Tibial artery (tissue), 4 donors: Measurements from ENCODE around the gene CDK13.

Experiments used
- DNase-seq, 2 donors: peaks; one replicate each; pipeline ENCODE4 v3.0.0-alpha.2; 2019
- H3K27ac ChIP-seq, 2 donors: fragments of 200-600 bp; sonication (generic) in 1 of 2; 1 replicate in 1 of 2; 2 replicates in 1 of 2; pipeline ENCODE4 v1.5.1; 2018 to 2019; ENCODE audit warnings: mild to moderate bottlenecking in 1 of 2
- H3K27me3 ChIP-seq, 2 donors: fragments of 200-600 bp; sonication (generic) in 1 of 2; one replicate each; pipeline versions ENCODE4 v1.5.1 to v1.6.0; 2016 to 2019
- H3K36me3 ChIP-seq, 3 donors: fragments of 200-600 bp; sonication (generic) in 2 of 3; one replicate each; pipeline ENCODE4 v1.5.1; 2016 to 2019; ENCODE audit warnings: mild to moderate bottlenecking in 2 of 3
- H3K4me1 ChIP-seq, 4 donors: fragments of 200-600 bp; sonication (generic) in 2 of 4; 1 replicate in 3 of 4; 2 replicates in 1 of 4; pipeline ENCODE4 v1.5.1; 2016 to 2019
- H3K4me3 ChIP-seq, 2 donors: fragments of 200-600 bp; sonication (generic) in 1 of 2; 1 replicate in 1 of 2; 2 replicates in 1 of 2; pipeline ENCODE4 v1.5.1; 2018 to 2019; ENCODE audit warnings: mild to moderate bottlenecking in 2 of 2
- H3K9me3 ChIP-seq, 3 donors: fragments of 200-600 bp; sonication (generic) in 1 of 3; one replicate each; pipeline ENCODE4 v1.5.1; 2016 to 2019
- CTCF ChIP-seq, 2 experiments: fragments of 200-600 bp in 1 of 2; fragments of 450-650 bp in 1 of 2; IDR thresholded peaks; one replicate each; pipeline ENCODE4 v1.5.1; 2017 to 2019; ENCODE audit warnings: antibody characterized with exemption in 2 of 2, mild to moderate bottlenecking in 1 of 2, moderate library complexity in 1 of 2
- intact Hi-C: fragments of 100-400 bp; cut with DNase I; formaldehyde crosslinking; loops from one replicate; pipeline ENCODE4 v1.15.0; 2023; ENCODE audit warnings: low total_unique reads

CDK13 gene

DNA sequence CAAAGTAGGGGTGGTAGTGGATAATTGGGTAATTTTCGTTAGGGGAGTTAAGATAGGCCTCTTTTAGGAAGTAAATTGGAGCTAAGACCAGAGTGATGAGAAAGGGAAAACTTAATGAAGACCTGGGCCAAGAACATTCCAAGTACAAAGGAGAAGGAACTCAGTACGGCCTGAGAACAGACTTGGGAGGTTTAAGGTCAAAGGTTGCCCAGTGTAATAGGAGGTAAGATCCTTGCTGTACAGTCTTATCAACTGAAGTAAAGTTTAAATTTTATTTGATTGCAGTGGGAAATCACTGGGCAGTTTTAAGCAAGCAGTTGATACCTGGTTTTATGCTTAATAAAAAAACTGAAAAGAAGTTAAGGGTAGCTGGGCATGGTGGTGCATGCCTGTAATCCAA lies 108.0 kb downstream of the CDK13 start:
- H3K27me3 ChIP-seq = no peaks in the 10 kb centered on the region
- H3K4me1 ChIP-seq = peaks cover 0 to 23% (median 5%) of the 10 kb centered on the region in 4 donors
- TF ChIP-seq CTCF (IDR thresholded peaks at IDR 0.05) = no peak
- DNase-seq = no peak
- H3K36me3 ChIP-seq = peaks cover 3 to 5% (median 5%) of the 10 kb centered on the region in 3 donors
- H3K4me3 ChIP-seq = no peak overlapping the region
- H3K9me3 ChIP-seq = no peaks in the 10 kb centered on the region
- intact Hi-C loops = loop anchor here (5.0 kb wide), 1 partner anchor 161 kb away; no protein-coding TSS in a partner anchor
- H3K27ac ChIP-seq = no peak overlapping the region

- H3K27ac ChIP-seq = no peak overlapping the region
- intact Hi-C loops = loop anchor here (5.0 kb wide), 1 partner anchor 161 kb away; no protein-coding TSS in a partner anchor
- no peaks in the 10 kb centered on the region for H3K9me3 ChIP-seq
These were observed 108.6 kb downstream of the CDK13 start for GRCh38 chr7:40058636-40059035.

GRCh38 chr7:40059057-40059456 lies 109.0 kb downstream of the CDK13 start:
- H3K9me3 ChIP-seq = no peaks in the 10 kb centered on the region
- H3K4me3 ChIP-seq = no peak overlapping the region
- TF ChIP-seq CTCF (IDR thresholded peaks at IDR 0.05) = no peak
- H3K4me1 ChIP-seq = peaks cover 0 to 23% (median 5%) of the 10 kb centered on the region in 4 donors
- intact Hi-C loops = loop anchor here (5.0 kb wide), 1 partner anchor 162 kb away; no protein-coding TSS in a partner anchor
- DNase-seq = no peak
- no peaks in the 10 kb centered on the region for H3K27me3 ChIP-seq
- no peak overlapping the region for H3K27ac ChIP-seq
- peaks cover 13 to 14% (median 13%) of the 10 kb centered on the region in 3 donors for H3K36me3 ChIP-seq

More at GRCh38 chr7:40058636-40059035, 108.6 kb downstream of the CDK13 start:
- Histone ChIP-seq H3K27me3 (no peaks in the 10 kb centered on the region), H3K4me3 (no peak overlapping the region), H3K4me1 (peaks cover 0 to 23% (median 5%) of the 10 kb centered on the region in 4 donors), H3K36me3 (peaks cover 9 to 11% (median 10%) of the 10 kb centered on the region in 3 donors)
- TF ChIP-seq CTCF (IDR thresholded peaks at IDR 0.05) = no peak
- no peak for DNase-seq

- Histone ChIP-seq H3K27ac (no peak overlapping the region), H3K36me3 (peaks cover 0 to 12% (median 9%) of the 10 kb centered on the region in 3 donors), H3K4me1 (no peaks in the 10 kb centered on the region), H3K9me3 (no peaks in the 10 kb centered on the region), H3K4me3 (no peak overlapping the region), H3K27me3 (no peaks in the 10 kb centered on the region)
- TF ChIP-seq CTCF (IDR thresholded peaks at IDR 0.05) = no peak
- intact Hi-C loops = no loop called here
- DNase-seq = no peak
These were observed 122.2 kb downstream of the CDK13 start for GRCh38 chr7:40072268-40072667.

DNA sequence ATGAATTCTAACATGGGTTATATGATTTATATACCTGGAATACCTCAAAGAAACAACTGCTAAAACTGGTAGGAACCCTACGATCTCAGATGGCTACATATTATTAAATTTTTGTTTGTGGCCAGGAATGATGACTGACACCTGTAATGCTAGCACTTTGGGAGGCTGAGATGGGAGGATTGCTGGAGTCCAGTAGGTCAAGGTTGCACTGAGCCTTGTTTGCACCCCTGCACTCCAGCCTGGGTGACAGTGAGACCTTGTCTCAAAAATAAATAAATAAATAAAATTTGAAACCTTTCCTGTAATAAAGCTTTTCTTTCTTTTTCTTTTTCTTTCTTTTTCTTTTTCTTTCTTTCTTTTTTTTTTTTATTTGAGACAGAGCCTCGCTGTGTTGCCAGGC lies 123.2 kb downstream of the CDK13 start:
- no peak for TF ChIP-seq CTCF (IDR thresholded peaks at IDR 0.05)
- Histone ChIP-seq H3K27ac (no peak overlapping the region), H3K27me3 (no peaks in the 10 kb centered on the region), H3K9me3 (no peaks in the 10 kb centered on the region), H3K4me3 (no peak overlapping the region), H3K4me1 (no peaks in the 10 kb centered on the region), H3K36me3 (peaks cover 0 to 8% (median 5%) of the 10 kb centered on the region in 3 donors)
- intact Hi-C loops = no loop called here
- DNase-seq = no peak

- peaks cover 4 to 36% (median 12%) of the 10 kb centered on the region in 3 donors for H3K36me3 ChIP-seq
- no peak for TF ChIP-seq CTCF (IDR thresholded peaks at IDR 0.05)
- no peak for DNase-seq
- intact Hi-C loops = no loop called here
- no peaks in the 10 kb centered on the region for H3K27me3 ChIP-seq
- no peaks in the 10 kb centered on the region for H3K9me3 ChIP-seq
- H3K27ac ChIP-seq = no peak overlapping the region
- no peaks in the 10 kb centered on the region for H3K4me1 ChIP-seq
- H3K4me3 ChIP-seq = no peak overlapping the region
These were observed 127.8 kb downstream of the CDK13 start for GRCh38 chr7:40077849-40078248.
